H9 (cell line): ENCODE results near the gene SLC51A. TPM values are rescaled to one million over a fixed set of nuclear protein-coding genes. Genes with fewer than 3 reads are reported as not detected.

Source experiments
- DNase-seq: peaks from one replicate; pipeline ENCODE4 v3.0.0-alpha.2; 2017
- H2AFZ ChIP-seq: one replicate; pipeline ENCODE4 v1.6.1; 2013; ENCODE audit warnings: mild to moderate bottlenecking, low read length, control low read depth, moderate library complexity
- H2AK5ac ChIP-seq: 2 replicates; pipeline ENCODE4 v1.6.1; 2013; ENCODE audit warnings: low read length, control low read depth, mixed read lengths; ENCODE audit not compliant: insufficient read length
- H2BK120ac ChIP-seq: one replicate; pipeline ENCODE4 v1.6.1; 2013; ENCODE audit warnings: low read depth, mild to moderate bottlenecking, low read length, control low read depth, inconsistent platforms; ENCODE audit not compliant: poor library complexity, severe bottlenecking
- H2BK12ac ChIP-seq: 2 replicates; pipeline ENCODE4 v1.6.1; 2013; ENCODE audit warnings: low read length, control low read depth, mixed read lengths, low read depth; ENCODE audit not compliant: insufficient read length
- H2BK15ac ChIP-seq: 2 replicates; pipeline ENCODE4 v1.6.1; 2013; ENCODE audit warnings: low read depth, low read length, control low read depth
- H2BK20ac ChIP-seq: one replicate; pipeline ENCODE4 v1.6.1; 2013; ENCODE audit warnings: low read depth, mild to moderate bottlenecking, low read length, control low read depth, inconsistent platforms; ENCODE audit not compliant: poor library complexity, severe bottlenecking
- H2BK5ac ChIP-seq: 2 replicates; pipeline ENCODE4 v1.6.1; 2013; ENCODE audit warnings: low read length, control low read depth, mixed read lengths; ENCODE audit not compliant: insufficient read length
- H3K14ac ChIP-seq: 2 replicates; pipeline ENCODE4 v1.6.1; 2013; ENCODE audit warnings: low read length, control low read depth; ENCODE audit not compliant: insufficient read depth
- H3K18ac ChIP-seq: 2 replicates; pipeline ENCODE4 v1.6.1; 2013; ENCODE audit warnings: low read depth, mild to moderate bottlenecking, mixed read lengths, low read length, control low read depth; ENCODE audit not compliant: insufficient read length
- H3K23ac ChIP-seq: 2 replicates; pipeline ENCODE4 v1.6.1; 2013; ENCODE audit warnings: low read length, control low read depth, mixed read lengths, low read depth; ENCODE audit not compliant: insufficient read length
- H3K23me2 ChIP-seq: 2 replicates; pipeline ENCODE4 v1.6.1; 2013; ENCODE audit warnings: low read depth, mild to moderate bottlenecking, mixed read lengths, low read length, control low read depth; ENCODE audit not compliant: insufficient read length, poor library complexity, severe bottlenecking
- H3K27ac ChIP-seq: 2 replicates; pipeline ENCODE4 v1.5.1; 2013; ENCODE audit warnings: low read length, control low read depth, mixed read lengths, low read depth; ENCODE audit not compliant: insufficient read length
- H3K27me3 ChIP-seq: 2 replicates; pipeline ENCODE4 v1.6.1; 2013; ENCODE audit warnings: low read length, control low read depth, inconsistent platforms; ENCODE audit not compliant: insufficient read depth
- H3K4ac ChIP-seq: 2 replicates; pipeline ENCODE4 v1.6.1; 2013; ENCODE audit warnings: low read depth, mild to moderate bottlenecking, control low read depth, inconsistent platforms, low read length, moderate library complexity
- H3K4me1 ChIP-seq: 2 replicates; pipeline ENCODE4 v1.6.1; 2013; ENCODE audit warnings: low read length, control low read depth, inconsistent platforms; ENCODE audit not compliant: insufficient read depth
- H3K4me2 ChIP-seq: 2 replicates; pipeline ENCODE4 v1.6.1; 2013; ENCODE audit warnings: low read length, control low read depth, mixed read lengths; ENCODE audit not compliant: insufficient read length, insufficient read depth
- H3K56ac ChIP-seq: 2 replicates; pipeline ENCODE4 v1.6.1; 2013; ENCODE audit warnings: low read depth, mild to moderate bottlenecking, mixed read lengths, low read length, control low read depth; ENCODE audit not compliant: insufficient read length
- H3K79me1 ChIP-seq: 2 replicates; pipeline ENCODE4 v1.6.1; 2013; ENCODE audit warnings: low read depth, mild to moderate bottlenecking, moderate library complexity, low read length, control low read depth, inconsistent platforms; ENCODE audit not compliant: insufficient read depth, poor library complexity, severe bottlenecking
- H3K79me2 ChIP-seq: 2 replicates; pipeline ENCODE4 v1.6.1; 2013; ENCODE audit warnings: low read length, control low read depth, inconsistent platforms; ENCODE audit not compliant: insufficient read depth
- H3K9ac ChIP-seq: 2 replicates; pipeline ENCODE4 v1.6.1; 2013; ENCODE audit warnings: low read length, control low read depth, mixed read lengths; ENCODE audit not compliant: insufficient read length; ENCODE audit errors: extremely low read depth
- H3K9me3 ChIP-seq: one replicate; pipeline ENCODE4 v1.6.1; 2013; ENCODE audit warnings: low read depth, low read length, inconsistent platforms; ENCODE audit not compliant: control insufficient read depth
- H3T11ph ChIP-seq: one replicate; pipeline ENCODE4 v1.6.1; 2013; ENCODE audit warnings: mild to moderate bottlenecking, low read length, control low read depth, inconsistent platforms
- H4K20me1 ChIP-seq: one replicate; pipeline ENCODE4 v1.6.1; 2013; ENCODE audit not compliant: control insufficient read depth, insufficient read length, insufficient read depth
- H4K5ac ChIP-seq: 2 replicates; pipeline ENCODE4 v1.6.1; 2013; ENCODE audit warnings: low read depth, mild to moderate bottlenecking, mixed read lengths, low read length, control low read depth; ENCODE audit not compliant: insufficient read length
- H4K8ac ChIP-seq: replicated peaks from 2 replicates; pipeline ENCODE4 v1.6.1; 2013; ENCODE audit warnings: low read length, control low read depth, mixed read lengths, low read depth; ENCODE audit not compliant: insufficient read length
- H4K91ac ChIP-seq: 2 replicates; pipeline ENCODE4 v1.6.1; 2013; ENCODE audit warnings: low read depth, mild to moderate bottlenecking, moderate library complexity, mixed read lengths, low read length, control low read depth; ENCODE audit not compliant: insufficient read length
- H3K27ac Mint-ChIP-seq, 3 experiments: 2 replicates in 2 of 3; 3 replicates in 1 of 3; pipeline ENCODE4 v1.8.0; 2020 to 2021; ENCODE audit warnings: mixed read lengths in 3 of 3, mild to moderate bottlenecking in 1 of 3, moderate library complexity in 1 of 3
- H3K27me3 Mint-ChIP-seq: 2 replicates; pipeline ENCODE4 v1.8.0; 2021; ENCODE audit warnings: low read depth, mild to moderate bottlenecking, moderate library complexity, mixed read lengths
- H3K36me3 Mint-ChIP-seq, 3 experiments: 2 replicates in 2 of 3; 3 replicates in 1 of 3; pipeline ENCODE4 v1.8.0; 2020 to 2021; ENCODE audit warnings: low read depth in 3 of 3, mixed read lengths in 3 of 3; ENCODE audit not compliant: insufficient read depth in 1 of 3
- H3K4me1 Mint-ChIP-seq, 2 experiments: 2 replicates each; pipeline ENCODE4 v1.8.0; 2020; ENCODE audit warnings: mixed read lengths in 2 of 2
- H3K4me3 Mint-ChIP-seq, 2 experiments: 2 replicates in 1 of 2; 3 replicates in 1 of 2; pipeline ENCODE4 v1.8.0; 2020 to 2021; ENCODE audit warnings: mild to moderate bottlenecking in 2 of 2, mixed read lengths in 2 of 2, moderate library complexity in 1 of 2
- H3K9me3 Mint-ChIP-seq, 2 experiments: 2 replicates in 1 of 2; 3 replicates in 1 of 2; pipeline ENCODE4 v1.8.0; 2020; ENCODE audit warnings: mild to moderate bottlenecking in 2 of 2, mixed read lengths in 2 of 2, moderate library complexity in 1 of 2
- CTCF ChIP-seq: fragments of 200-600 bp; sonication (generic); conservative IDR thresholded peaks from 3 replicates; pipeline ENCODE4 v1.8.0; 2021; ENCODE audit warnings: antibody characterized with exemption, mild to moderate bottlenecking
- WGBS: extraction: QIAGEN DNeasy Blood & Tissue Kit; methylation state at CpG from one replicate; pipeline ENCODE4 v1.1.7; 2013; ENCODE audit warnings: missing lambda C conversion rate, low lambda C conversion rate, mixed read lengths; ENCODE audit not compliant: insufficient read length; ENCODE audit errors: extremely low coverage; 5-methylcytosine and 5-hydroxymethylcytosine counted together
- total RNA-seq: library from RNA; stranded (reverse); gene quantifications from 2 replicates; pipeline ENCODE4 v1.2.1, GENCODE V29; 2021

Gene SLC51A
- total RNA-seq, 1 experiment from 2014 or later: 5.6 TPM

- no peak overlapping the region for H2BK120ac ChIP-seq
- H3K27me3 Mint-ChIP-seq: peaks cover under 1% of the 10 kb centered on the region
These were observed 4.7 kb downstream of the SLC51A start for GRCh38 chr3:196220991-196221390.

More at GRCh38 chr3:196220991-196221390, 4.7 kb downstream of the SLC51A start:
- H3K4me2 ChIP-seq: no peak overlapping the region
- no peak overlapping the region for H4K91ac ChIP-seq
- no peak overlapping the region for H2AK5ac ChIP-seq
- no peaks in the 10 kb centered on the region for H4K20me1 ChIP-seq
- H3K4ac ChIP-seq: no peak overlapping the region
- no peaks in the 10 kb centered on the region for H3K9me3 ChIP-seq
- DNase-seq: no peak
- Mint-ChIP-seq H3K27ac (peak overlapping the region in 1 of 3 experiments; percentile 48; a peak in 1 of 7 replicates), H3K9me3 (no peaks in the 10 kb centered on the region), H3K4me1 (peaks cover 18 to 20% of the 10 kb centered on the region in 2 experiments), H3K36me3 (peaks cover 0 to 2% (median 0%) of the 10 kb centered on the region in 3 experiments; a peak in 3 of 7 replicates), H3K4me3 (no peak overlapping the region)
- no peak overlapping the region for H4K8ac ChIP-seq
- no peak overlapping the region for H3K23ac ChIP-seq
- no peak overlapping the region for H3K14ac ChIP-seq
- H3K27me3 ChIP-seq: no peaks in the 10 kb centered on the region
- no peak overlapping the region for H3K18ac ChIP-seq
- no CpG with 5 or more reads among the region's 7 CpGs for WGBS
- H3K23me2 ChIP-seq: no peaks in the 10 kb centered on the region
- no peak overlapping the region for H2BK12ac ChIP-seq
- no peaks in the 10 kb centered on the region for H3K79me2 ChIP-seq
- no peak overlapping the region for H3K56ac ChIP-seq
- no peak overlapping the region for H2BK5ac ChIP-seq
- no peak overlapping the region for H2BK20ac ChIP-seq
- no peaks in the 10 kb centered on the region for H3K79me1 ChIP-seq
- no peak overlapping the region for H3T11ph ChIP-seq
- no peak overlapping the region for H2BK15ac ChIP-seq
- no peak overlapping the region for H2AFZ ChIP-seq
- H3K4me1 ChIP-seq: 0 out of 2 replicates have a peak, but pooled peaks cover under 1% of the 10 kb centered on the region
- no peak overlapping the region for H3K27ac ChIP-seq
- H3K9ac ChIP-seq: no peak overlapping the region
- H4K5ac ChIP-seq: no peak overlapping the region
- no peak for TF ChIP-seq CTCF
